HG02623 (cell line): ENCODE results near the gene MS4A18.
"Not testable (repeated sequence)": the region's sequence is repeated elsewhere in the genome, so short reads cannot be mapped to it uniquely, and the experiment has no call there.

Experiments
- ATAC-seq: cut with Tn5 transposase; IDR thresholded peaks from one replicate; pipeline ENCODE4 v1.9.1; 2021; ENCODE audit warnings: moderate library complexity; ENCODE audit not compliant: unreplicated experiment

MS4A18 gene

GRCh38 chr11:60724420-60724819, at the start of gene MS4A18:
Gene MS4A18 (plus strand): TSS chr11:60724720.
- ATAC-seq: no peak

GRCh38 chr11:60678231-60678630, 46.3 kb upstream of the MS4A18 start:
- not testable (repeated sequence) for ATAC-seq

GRCh38 chr11:60679879-60680278, 44.6 kb upstream of the MS4A18 start:
- no peak for ATAC-seq

GRCh38 chr11:60680455-60681119, 43.9 kb upstream of the MS4A18 start:
- ATAC-seq: no peak

GRCh38 chr11:60684541-60684848, 40.0 kb upstream of the MS4A18 start:
- ATAC-seq: not testable (repeated sequence)

- no peak for ATAC-seq
Measured at GRCh38 chr11:60691661-60692060, 32.9 kb upstream of the MS4A18 start.

- ATAC-seq: no peak
Measured at GRCh38 chr11:60699284-60699691, 25.2 kb upstream of the MS4A18 start, which contains the start of gene MS4A8. Gene MS4A8 (plus strand): TSS chr11:60699612. CDS start chr11:60700861, 1,249 bp downstream.

GRCh38 chr11:60699936-60700335, 24.6 kb upstream of the MS4A18 start:
- no peak for ATAC-seq

GRCh38 chr11:60700689-60701468, 23.6 kb upstream of the MS4A18 start:
- ATAC-seq: no peak

- ATAC-seq: no peak
Measured at GRCh38 chr11:60701469-60701818, 23.1 kb upstream of the MS4A18 start.

- no peak for ATAC-seq
Measured at GRCh38 chr11:60703374-60703773, 21.1 kb upstream of the MS4A18 start.

- no peak for ATAC-seq
Measured at GRCh38 chr11:60705895-60706294, 18.6 kb upstream of the MS4A18 start.

- ATAC-seq: no peak
Measured at GRCh38 chr11:60706931-60707330, 17.6 kb upstream of the MS4A18 start.

- ATAC-seq: no peak
Measured at GRCh38 chr11:60710482-60710881, 14.0 kb upstream of the MS4A18 start.

- ATAC-seq: no peak
Measured at GRCh38 chr11:60711276-60711675, 13.2 kb upstream of the MS4A18 start.

- ATAC-seq: not testable (repeated sequence)
Measured at GRCh38 chr11:60713423-60713822, 11.1 kb upstream of the MS4A18 start.

GRCh38 chr11:60717956-60718355, 6.6 kb upstream of the MS4A18 start:
- no peak for ATAC-seq

- no peak for ATAC-seq
Measured at GRCh38 chr11:60718524-60719316, 5.8 kb upstream of the MS4A18 start.

GRCh38 chr11:60719391-60719790, 5.1 kb upstream of the MS4A18 start:
- ATAC-seq: no peak

- no peak for ATAC-seq
Measured at GRCh38 chr11:60720460-60720859, 4.1 kb upstream of the MS4A18 start.

- no peak for ATAC-seq
Measured at GRCh38 chr11:60725592-60725991, 1.1 kb downstream of the MS4A18 start.

GRCh38 chr11:60731586-60731985, 7.1 kb downstream of the MS4A18 start:
- ATAC-seq: no peak
